ENCODE results near the gene BAHD1. TPM values are rescaled to one million over a fixed set of nuclear protein-coding genes. Genes with fewer than 3 reads are reported as not detected.

Gene BAHD1
- total RNA-seq, 1 experiment from 2014 or later = 49.1 TPM

DNA sequence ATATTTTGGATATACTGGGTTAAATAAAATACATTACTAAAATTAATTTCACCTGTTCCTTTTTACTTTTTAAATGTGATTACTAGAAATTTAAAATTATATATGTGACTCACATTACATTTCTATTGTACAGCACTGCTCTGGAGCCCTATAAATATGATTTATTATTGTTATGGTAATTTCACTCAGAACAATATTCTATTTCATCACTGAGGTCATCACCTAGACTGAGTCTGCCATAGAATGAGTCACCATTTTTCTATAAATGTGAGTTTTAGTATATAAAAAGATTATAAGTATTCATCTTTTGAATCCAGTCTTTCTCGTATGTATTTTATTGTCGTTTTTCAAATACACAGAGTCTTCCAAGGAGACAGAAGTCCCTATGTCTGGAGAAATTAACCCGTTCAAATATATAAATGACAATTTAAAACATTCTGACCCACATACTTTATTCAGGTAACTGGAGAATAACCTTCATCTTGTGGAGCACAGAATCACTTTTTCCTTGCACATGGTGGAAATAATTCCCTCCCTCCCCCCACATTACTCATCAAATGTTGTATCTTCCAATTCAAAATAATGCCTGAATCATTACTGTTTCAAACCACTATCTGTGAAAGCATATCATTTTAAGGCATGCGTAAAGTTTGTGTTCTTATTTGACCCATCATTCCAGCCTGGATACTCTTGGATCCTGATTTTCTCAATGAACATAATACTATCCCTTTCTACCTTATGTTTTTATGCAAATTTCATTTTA lies 60.0 kb downstream of the BAHD1 start:
- POLR2A ChIA-PET = no interaction called here
- CTCF ChIA-PET = interaction anchor here (1.1 to 1.9 kb wide), 2 partner anchors 19 to 162 kb away, joined by 4 to 5 read pairs; no protein-coding TSS in a partner anchor

More for the DNA sequence above, 60.0 kb downstream of the BAHD1 start:
- Mint-ChIP-seq H3K4me1 (no peaks in the 10 kb centered on the region), H3K27me3 (ENCODE audit: low read depth) (no peaks in the 10 kb centered on the region; the same call in none of the 2 replicates), H3K4me3 (no peak overlapping the region), H3K9me3 (no peaks in the 10 kb centered on the region), H3K36me3 (no peaks in the 10 kb centered on the region), H3K27ac (no peak overlapping the region)
- no peak for DNase-seq (ENCODE audit: low spot score)
- ATAC-seq = no peak
- TF ChIP-seq, protein P1, sequence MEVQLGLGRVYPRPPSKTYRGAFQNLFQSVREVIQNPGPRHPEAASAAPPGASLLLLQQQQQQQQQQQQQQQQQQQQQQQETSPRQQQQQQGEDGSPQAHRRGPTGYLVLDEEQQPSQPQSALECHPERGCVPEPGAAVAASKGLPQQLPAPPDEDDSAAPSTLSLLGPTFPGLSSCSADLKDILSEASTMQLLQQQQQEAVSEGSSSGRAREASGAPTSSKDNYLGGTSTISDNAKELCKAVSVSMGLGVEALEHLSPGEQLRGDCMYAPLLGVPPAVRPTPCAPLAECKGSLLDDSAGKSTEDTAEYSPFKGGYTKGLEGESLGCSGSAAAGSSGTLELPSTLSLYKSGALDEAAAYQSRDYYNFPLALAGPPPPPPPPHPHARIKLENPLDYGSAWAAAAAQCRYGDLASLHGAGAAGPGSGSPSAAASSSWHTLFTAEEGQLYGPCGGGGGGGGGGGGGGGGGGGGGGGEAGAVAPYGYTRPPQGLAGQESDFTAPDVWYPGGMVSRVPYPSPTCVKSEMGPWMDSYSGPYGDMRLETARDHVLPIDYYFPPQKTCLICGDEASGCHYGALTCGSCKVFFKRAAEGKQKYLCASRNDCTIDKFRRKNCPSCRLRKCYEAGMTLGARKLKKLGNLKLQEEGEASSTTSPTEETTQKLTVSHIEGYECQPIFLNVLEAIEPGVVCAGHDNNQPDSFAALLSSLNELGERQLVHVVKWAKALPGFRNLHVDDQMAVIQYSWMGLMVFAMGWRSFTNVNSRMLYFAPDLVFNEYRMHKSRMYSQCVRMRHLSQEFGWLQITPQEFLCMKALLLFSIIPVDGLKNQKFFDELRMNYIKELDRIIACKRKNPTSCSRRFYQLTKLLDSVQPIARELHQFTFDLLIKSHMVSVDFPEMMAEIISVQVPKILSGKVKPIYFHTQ (CRISPR knock-in tag; IDR thresholded peaks at IDR 0.05) = no peak
- TF ChIP-seq, protein P2, sequence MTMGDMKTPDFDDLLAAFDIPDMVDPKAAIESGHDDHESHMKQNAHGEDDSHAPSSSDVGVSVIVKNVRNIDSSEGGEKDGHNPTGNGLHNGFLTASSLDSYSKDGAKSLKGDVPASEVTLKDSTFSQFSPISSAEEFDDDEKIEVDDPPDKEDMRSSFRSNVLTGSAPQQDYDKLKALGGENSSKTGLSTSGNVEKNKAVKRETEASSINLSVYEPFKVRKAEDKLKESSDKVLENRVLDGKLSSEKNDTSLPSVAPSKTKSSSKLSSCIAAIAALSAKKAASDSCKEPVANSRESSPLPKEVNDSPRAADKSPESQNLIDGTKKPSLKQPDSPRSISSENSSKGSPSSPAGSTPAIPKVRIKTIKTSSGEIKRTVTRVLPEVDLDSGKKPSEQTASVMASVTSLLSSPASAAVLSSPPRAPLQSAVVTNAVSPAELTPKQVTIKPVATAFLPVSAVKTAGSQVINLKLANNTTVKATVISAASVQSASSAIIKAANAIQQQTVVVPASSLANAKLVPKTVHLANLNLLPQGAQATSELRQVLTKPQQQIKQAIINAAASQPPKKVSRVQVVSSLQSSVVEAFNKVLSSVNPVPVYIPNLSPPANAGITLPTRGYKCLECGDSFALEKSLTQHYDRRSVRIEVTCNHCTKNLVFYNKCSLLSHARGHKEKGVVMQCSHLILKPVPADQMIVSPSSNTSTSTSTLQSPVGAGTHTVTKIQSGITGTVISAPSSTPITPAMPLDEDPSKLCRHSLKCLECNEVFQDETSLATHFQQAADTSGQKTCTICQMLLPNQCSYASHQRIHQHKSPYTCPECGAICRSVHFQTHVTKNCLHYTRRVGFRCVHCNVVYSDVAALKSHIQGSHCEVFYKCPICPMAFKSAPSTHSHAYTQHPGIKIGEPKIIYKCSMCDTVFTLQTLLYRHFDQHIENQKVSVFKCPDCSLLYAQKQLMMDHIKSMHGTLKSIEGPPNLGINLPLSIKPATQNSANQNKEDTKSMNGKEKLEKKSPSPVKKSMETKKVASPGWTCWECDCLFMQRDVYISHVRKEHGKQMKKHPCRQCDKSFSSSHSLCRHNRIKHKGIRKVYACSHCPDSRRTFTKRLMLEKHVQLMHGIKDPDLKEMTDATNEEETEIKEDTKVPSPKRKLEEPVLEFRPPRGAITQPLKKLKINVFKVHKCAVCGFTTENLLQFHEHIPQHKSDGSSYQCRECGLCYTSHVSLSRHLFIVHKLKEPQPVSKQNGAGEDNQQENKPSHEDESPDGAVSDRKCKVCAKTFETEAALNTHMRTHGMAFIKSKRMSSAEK (CRISPR knock-in tag; IDR thresholded peaks at IDR 0.05; ENCODE audit: borderline replicate concordance) = no peak
- TF ChIP-seq ZNF317 (CRISPR knock-in tag; IDR thresholded peaks at IDR 0.05; ENCODE audit: borderline replicate concordance, low read depth) (no peak), ZNF416 (CRISPR knock-in tag; IDR thresholded peaks at IDR 0.05) (no peak), ATF1 (CRISPR knock-in tag; IDR thresholded peaks at IDR 0.05) (no peak), OVOL2 (CRISPR knock-in tag; IDR thresholded peaks at IDR 0.05; ENCODE audit: borderline replicate concordance) (no peak), TCF7 (CRISPR knock-in tag; IDR thresholded peaks at IDR 0.05; ENCODE audit: low read depth) (no peak), CBFB (CRISPR knock-in tag; IDR thresholded peaks at IDR 0.05; ENCODE audit: low read depth) (no peak)
- TF ChIP-seq, protein P3, sequence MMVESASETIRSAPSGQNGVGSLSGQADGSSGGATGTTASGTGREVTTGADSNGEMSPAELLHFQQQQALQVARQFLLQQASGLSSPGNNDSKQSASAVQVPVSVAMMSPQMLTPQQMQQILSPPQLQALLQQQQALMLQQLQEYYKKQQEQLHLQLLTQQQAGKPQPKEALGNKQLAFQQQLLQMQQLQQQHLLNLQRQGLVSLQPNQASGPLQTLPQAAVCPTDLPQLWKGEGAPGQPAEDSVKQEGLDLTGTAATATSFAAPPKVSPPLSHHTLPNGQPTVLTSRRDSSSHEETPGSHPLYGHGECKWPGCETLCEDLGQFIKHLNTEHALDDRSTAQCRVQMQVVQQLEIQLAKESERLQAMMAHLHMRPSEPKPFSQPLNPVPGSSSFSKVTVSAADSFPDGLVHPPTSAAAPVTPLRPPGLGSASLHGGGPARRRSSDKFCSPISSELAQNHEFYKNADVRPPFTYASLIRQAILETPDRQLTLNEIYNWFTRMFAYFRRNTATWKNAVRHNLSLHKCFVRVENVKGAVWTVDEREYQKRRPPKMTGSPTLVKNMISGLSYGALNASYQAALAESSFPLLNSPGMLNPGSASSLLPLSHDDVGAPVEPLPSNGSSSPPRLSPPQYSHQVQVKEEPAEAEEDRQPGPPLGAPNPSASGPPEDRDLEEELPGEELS (CRISPR knock-in tag; IDR thresholded peaks at IDR 0.05) = no peak
- TF ChIP-seq, protein P4, sequence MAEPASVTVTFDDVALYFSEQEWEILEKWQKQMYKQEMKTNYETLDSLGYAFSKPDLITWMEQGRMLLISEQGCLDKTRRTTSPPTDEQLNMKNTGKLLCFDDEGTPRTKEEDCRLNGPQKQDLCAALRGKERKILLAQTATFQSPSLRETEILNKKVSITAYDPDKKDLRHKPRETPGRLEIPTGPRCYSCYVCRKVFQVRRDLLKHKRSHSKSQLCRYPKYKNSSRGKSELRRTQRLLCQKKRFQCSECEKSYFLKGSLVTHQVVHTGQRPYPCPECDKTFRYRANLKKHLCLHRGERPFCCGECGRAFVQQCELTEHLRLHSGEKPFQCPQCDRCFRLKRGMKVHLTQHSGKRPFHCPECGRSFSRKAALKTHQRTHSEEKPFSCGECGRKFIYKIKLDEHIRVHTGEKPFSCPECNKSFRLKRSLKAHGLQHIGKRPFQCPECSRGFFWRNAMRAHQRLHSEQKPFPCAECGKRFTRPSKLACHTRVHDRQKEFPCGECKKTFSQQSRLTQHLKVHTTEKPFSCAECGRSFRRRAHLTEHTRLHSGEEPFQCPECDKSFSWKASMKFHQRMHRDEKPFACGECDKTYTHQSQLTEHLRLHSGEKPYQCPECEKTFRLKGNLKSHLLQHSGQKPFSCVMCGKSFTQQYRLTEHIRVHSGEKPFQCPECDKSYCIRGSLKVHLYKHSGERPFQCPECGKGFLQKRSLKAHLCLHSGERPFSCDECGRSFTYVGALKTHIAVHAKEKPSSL (CRISPR knock-in tag; conservative IDR thresholded peaks at IDR 0.05) = no peak
- TF ChIP-seq, protein P5, sequence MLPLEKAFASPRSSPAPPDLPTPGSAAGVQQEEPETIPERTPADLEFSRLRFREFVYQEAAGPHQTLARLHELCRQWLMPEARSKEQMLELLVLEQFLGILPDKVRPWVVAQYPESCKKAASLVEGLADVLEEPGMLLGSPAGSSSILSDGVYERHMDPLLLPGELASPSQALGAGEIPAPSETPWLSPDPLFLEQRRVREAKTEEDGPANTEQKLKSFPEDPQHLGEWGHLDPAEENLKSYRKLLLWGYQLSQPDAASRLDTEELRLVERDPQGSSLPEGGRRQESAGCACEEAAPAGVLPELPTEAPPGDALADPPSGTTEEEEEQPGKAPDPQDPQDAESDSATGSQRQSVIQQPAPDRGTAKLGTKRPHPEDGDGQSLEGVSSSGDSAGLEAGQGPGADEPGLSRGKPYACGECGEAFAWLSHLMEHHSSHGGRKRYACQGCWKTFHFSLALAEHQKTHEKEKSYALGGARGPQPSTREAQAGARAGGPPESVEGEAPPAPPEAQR (CRISPR knock-in tag; IDR thresholded peaks at IDR 0.05) = no peak
- TF ChIP-seq, protein P6, sequence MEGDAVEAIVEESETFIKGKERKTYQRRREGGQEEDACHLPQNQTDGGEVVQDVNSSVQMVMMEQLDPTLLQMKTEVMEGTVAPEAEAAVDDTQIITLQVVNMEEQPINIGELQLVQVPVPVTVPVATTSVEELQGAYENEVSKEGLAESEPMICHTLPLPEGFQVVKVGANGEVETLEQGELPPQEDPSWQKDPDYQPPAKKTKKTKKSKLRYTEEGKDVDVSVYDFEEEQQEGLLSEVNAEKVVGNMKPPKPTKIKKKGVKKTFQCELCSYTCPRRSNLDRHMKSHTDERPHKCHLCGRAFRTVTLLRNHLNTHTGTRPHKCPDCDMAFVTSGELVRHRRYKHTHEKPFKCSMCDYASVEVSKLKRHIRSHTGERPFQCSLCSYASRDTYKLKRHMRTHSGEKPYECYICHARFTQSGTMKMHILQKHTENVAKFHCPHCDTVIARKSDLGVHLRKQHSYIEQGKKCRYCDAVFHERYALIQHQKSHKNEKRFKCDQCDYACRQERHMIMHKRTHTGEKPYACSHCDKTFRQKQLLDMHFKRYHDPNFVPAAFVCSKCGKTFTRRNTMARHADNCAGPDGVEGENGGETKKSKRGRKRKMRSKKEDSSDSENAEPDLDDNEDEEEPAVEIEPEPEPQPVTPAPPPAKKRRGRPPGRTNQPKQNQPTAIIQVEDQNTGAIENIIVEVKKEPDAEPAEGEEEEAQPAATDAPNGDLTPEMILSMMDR (IDR thresholded peaks at IDR 0.05) = no peak
- TF ChIP-seq, protein P7, sequence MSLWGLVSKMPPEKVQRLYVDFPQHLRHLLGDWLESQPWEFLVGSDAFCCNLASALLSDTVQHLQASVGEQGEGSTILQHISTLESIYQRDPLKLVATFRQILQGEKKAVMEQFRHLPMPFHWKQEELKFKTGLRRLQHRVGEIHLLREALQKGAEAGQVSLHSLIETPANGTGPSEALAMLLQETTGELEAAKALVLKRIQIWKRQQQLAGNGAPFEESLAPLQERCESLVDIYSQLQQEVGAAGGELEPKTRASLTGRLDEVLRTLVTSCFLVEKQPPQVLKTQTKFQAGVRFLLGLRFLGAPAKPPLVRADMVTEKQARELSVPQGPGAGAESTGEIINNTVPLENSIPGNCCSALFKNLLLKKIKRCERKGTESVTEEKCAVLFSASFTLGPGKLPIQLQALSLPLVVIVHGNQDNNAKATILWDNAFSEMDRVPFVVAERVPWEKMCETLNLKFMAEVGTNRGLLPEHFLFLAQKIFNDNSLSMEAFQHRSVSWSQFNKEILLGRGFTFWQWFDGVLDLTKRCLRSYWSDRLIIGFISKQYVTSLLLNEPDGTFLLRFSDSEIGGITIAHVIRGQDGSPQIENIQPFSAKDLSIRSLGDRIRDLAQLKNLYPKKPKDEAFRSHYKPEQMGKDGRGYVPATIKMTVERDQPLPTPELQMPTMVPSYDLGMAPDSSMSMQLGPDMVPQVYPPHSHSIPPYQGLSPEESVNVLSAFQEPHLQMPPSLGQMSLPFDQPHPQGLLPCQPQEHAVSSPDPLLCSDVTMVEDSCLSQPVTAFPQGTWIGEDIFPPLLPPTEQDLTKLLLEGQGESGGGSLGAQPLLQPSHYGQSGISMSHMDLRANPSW (CRISPR knock-in tag; conservative IDR thresholded peaks at IDR 0.05; ENCODE audit: low read depth) = no peak

Data from WTC11 (cell line).